Measurements from ENCODE around the gene PIBF1. TPM values are rescaled to one million over a fixed set of nuclear protein-coding genes. Genes with fewer than 3 reads are reported as not detected.
"Not testable (repeated sequence)": the region's sequence is repeated elsewhere in the genome, so short reads cannot be mapped to it uniquely, and the experiment has no call there.

The PIBF1 gene
- total RNA-seq, 2 donors from 2014 or later: 23.0 to 27.2 TPM

DNA sequence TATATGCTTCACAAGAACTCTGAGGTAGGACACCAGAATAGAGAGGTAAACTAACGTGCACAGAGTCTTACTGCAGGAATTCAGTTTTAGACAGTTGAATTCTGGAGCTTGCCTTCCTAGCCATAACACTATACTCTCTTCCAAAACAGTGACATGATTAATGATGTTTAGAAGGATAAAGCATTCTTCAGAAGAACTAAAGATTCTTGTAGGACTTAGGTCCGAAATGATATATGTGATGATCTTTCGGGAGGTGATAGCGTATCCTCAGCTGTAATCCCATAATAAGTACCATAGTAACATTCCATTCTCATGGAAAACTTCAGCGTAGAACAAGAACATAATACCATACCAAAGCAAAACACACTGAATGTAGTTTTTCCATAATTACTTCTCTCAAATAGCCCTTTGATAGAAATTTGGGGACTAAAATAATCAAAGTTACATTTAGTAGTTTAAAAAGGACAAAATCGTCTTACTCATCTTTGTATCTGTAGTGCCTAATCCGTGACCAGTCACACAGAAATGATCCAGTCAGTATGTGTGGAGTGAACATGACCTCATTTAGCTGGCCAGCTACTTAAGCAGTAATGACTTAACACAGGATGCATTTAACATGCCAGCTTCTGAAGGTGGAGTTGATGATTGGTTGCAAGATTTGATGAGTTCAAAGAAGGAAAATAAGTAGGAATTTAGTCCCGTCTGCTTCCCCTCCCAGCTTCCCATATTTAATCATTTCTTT, 38.4 kb downstream of the PIBF1 start:
- DNase-seq (ENCODE audit: low spot score): no peak
- intact Hi-C loops (cut with DNase I): no loop called here

DNA sequence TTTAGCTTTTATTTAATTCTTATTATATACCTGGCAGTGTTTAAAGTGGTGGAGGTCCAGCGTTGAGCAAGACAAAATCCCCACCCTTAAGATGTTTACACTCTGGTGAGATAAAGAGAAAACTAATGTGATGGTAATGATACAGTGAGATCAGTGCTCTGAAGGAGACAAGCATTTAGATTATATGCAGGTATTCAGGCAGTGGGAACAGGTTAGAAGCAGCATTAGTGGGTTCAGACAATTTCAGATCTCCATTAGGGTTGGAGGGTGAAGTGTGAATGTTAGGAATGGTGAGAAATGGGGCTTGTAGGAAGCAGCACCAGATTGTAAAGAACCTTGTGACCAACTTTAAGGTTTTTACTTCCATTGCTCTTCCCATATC, 39.0 kb downstream of the PIBF1 start:
- no peak for DNase-seq (ENCODE audit: low spot score)
- intact Hi-C loops (cut with DNase I): no loop called here

DNA sequence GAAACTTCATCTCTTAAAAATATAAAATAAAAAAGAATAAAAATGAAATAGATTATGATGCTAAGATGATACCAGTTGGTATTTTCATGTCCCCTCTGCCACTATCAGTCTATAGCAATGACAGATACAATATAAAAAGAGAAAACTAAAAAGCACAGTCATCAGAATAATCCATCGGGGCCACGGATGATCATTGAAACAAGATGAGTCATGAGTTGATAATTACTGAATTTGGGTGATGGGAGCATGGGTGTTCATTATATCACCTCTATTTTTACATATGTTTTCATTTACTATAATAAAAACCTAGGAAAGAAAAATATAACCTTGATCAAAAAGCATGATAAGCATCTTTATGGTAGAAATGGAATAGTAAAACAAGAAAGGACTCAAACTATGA, 41.1 kb downstream of the PIBF1 start:
- intact Hi-C loops (cut with DNase I): no loop called here

GRCh38 chr13:72823724-72824123, 41.8 kb downstream of the PIBF1 start:
- no peak for DNase-seq (ENCODE audit: low spot score)
- intact Hi-C loops (cut with DNase I): no loop called here

More for the DNA sequence above, 41.1 kb downstream of the PIBF1 start:
- no peak for DNase-seq (ENCODE audit: low spot score)

DNA sequence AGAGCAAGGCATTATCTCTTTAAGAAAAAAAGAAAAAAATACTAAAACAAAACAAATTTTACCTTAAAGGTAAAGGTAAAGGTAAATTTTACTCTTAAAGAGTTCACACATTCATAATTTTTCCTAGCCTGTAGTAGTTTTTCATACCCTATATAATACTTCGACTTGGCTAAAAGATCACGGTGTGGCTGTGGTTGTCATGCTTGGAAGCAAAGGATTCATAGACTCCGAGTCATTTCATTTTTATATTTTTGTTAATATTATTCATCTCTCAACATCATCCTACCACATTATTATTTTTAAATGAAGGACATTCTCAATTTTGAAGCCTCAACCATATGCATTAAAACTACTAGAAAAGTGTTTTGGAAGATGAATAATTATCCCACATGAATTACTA, 52.7 kb downstream of the PIBF1 start:
- intact Hi-C loops (cut with DNase I): no loop called here

DNA sequence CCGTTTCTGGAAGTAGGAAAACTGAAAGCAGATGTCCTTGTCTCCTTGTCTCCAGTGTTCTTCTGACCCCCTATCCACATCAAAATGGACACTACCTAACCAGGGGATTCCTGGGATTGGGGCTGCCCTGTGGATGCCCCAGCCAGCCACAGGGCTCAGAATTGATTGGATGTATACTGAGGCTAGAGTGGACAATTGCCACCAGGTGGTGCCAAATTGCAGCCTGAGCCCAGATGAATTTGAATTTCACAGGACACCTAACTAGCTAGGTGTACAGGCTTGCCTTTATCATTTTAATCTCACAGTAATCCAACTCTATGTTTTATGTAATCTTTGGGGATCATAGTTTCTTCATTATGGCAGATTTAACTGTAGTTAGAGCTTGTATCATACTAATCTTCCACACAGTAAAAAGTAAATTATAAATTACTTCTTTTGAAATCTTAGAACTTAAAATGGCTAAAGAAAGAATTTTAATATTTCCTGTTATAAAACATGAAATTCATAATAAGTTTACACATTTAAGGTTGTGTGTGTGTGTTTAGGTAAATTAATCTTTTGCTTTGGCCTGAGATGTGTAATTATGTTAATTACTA, 58.0 kb downstream of the PIBF1 start:
- intact Hi-C loops (cut with DNase I): no loop called here
- no peak for DNase-seq (ENCODE audit: low spot score)

More for the DNA sequence above, 52.7 kb downstream of the PIBF1 start:
- no peak for DNase-seq (ENCODE audit: low spot score)

DNA sequence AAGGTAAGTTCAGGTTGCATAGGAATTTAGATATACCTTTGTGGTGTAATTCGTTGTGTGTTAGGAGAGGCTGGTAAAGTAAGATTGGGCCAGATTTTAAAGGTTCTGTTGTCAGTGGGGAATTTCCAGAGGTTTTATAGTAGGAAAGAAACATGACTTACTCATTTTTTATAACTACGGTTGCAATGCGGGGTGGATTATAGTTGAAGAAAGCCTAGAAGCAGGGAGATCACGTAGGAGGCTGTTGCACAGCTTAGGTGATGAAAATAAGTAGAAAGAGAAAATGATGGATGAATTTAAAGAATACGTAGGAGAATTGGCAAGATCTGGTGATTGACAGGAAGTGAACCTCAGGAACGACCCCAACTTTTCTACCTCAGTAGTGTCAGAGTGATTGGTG, 61.1 kb downstream of the PIBF1 start:
- no peak for DNase-seq (ENCODE audit: low spot score)
- intact Hi-C loops (cut with DNase I): no loop called here

- intact Hi-C loops (cut with DNase I); DNase-seq (ENCODE audit: low spot score): not testable (repeated sequence)
Observed at GRCh38 chr13:72845148-72845547, 63.2 kb downstream of the PIBF1 start.

- DNase-seq (ENCODE audit: low spot score): no peak
- intact Hi-C loops (cut with DNase I): no loop called here
Observed at GRCh38 chr13:72849571-72849970, 67.6 kb downstream of the PIBF1 start.

DNA sequence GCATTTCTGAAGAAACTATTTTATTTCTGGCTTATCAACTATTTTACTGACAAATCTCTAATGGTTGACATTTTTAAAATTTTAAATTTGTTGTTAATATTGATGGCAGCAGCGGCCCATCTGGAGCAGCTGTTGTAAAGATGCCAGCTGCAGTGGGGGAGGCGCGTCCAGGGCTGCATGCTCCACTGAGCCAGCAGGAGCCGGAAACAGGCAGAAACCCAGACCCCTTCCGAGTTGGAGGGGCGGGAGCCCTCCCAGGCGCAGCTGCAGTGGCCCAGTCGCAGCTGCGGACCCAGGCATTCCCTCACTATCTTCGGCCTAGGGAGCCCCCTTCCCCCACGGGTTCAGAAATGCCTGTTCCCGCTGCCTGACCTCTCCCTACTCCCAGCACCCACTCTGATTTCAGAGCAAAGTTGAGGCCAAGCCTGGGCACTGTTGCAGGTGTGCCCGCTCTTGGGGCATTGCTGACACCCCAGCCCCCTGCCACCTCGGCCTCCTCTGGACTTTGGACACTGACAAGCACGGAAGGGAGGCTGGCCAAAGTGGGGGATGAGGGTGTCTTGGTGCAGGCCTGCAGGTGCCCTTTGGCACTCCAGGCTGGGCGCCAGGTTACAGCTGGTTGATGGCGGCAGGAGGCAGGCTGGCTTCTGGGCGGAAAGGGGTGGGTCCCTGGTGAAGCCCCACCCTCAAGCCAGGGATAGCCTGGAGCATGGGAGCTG, 69.2 kb downstream of the PIBF1 start:
- no peak for DNase-seq (ENCODE audit: low spot score)
- intact Hi-C loops (cut with DNase I): no loop called here

- intact Hi-C loops (cut with DNase I): no loop called here
- DNase-seq (ENCODE audit: low spot score): no peak
Observed at GRCh38 chr13:72851678-72852014, 69.7 kb downstream of the PIBF1 start.

DNA sequence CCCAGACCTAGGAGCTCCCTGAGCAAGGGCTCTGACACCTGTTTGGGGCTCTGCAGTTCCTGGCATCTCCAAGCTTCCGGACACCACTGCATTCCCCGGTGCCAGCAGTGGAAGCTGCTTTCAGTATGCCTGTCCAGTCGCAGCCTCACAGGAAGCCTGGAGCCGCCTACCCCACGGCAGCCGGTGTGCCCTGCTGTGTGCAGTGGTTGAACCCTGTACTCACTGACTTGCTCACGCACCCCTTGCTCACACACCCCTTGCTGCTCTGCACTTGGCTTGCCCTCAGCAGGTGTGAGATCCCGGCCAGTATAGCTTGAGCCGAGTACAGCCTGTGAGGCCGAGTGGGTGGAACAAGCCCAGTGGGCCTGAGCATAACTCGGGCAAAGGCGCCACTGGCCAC, 70.3 kb downstream of the PIBF1 start:
- DNase-seq (ENCODE audit: low spot score): no peak
- intact Hi-C loops (cut with DNase I): no loop called here

GRCh38 chr13:72853000-72853399, 71.1 kb downstream of the PIBF1 start:
- no peak for DNase-seq (ENCODE audit: low spot score)
- intact Hi-C loops (cut with DNase I): no loop called here

DNA sequence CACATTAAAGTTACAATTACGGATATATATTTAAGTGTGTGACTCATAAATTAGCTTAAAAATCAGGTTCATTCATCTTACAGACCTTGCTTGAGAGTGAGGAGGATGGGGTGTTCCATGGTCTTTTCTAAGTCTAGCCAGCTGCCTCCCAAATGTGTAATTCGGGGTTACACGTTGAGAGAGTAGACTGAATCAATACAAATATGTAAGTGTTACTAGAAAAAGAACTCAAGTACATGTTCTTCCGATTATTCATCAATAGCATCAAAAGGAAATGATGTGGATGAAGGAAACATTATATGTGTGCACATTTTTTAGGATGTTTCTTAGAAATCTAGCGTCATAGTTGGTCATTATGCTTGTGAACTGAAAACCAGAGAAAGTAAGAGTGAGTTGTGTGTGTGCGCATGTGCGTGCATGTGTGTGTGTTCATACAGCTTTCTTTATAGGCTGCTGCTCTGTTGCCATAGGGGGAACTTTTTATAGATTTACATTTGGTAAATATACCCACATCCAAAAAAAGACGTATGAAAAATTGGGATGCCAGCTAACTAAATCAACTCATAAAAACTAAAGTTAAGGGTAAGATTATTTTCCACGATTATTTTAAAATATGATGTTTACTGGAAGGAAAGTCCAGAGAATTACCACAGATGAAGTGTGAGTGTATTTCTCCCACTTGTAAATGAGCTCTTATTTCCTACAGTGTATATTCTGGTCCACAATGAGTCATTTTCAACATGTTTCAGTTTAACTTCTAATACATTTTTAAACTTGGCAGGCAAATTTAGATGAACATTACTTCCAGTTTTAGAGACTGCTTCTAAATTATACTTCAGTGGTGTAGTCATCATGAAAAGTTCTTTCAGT, 82.4 kb downstream of the PIBF1 start:
- intact Hi-C loops (cut with DNase I): no loop called here
- DNase-seq (ENCODE audit: low spot score): no peak

GRCh38 chr13:72868229-72868628, 86.3 kb downstream of the PIBF1 start:
- no peak for DNase-seq (ENCODE audit: low spot score)
- intact Hi-C loops (cut with DNase I): no loop called here

DNA sequence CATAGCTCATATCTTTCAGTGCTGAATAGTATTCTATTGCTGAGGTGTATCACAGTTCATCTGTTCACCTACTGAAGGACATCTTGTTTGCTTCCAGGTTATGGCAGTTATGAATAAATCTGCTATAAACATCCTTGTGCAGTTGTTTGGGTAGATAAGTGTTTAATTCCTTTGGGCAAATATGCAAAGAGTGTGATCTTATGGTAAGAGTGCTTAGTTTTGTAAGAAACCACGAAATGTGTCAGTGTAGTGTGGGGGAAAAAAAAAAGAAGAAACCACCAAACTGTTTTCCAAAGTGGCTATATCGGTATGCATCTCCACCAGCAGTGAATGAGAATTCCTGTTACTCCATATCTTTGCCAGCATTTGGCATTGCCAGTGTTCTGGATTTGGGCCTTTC, 93.3 kb downstream of the PIBF1 start:
- no peak for DNase-seq (ENCODE audit: low spot score)
- intact Hi-C loops (cut with DNase I): no loop called here

- no peak for DNase-seq (ENCODE audit: low spot score)
- intact Hi-C loops (cut with DNase I): no loop called here
Observed at GRCh38 chr13:72884101-72884500, 102.2 kb downstream of the PIBF1 start.

GRCh38 chr13:72886272-72887067, 104.5 kb downstream of the PIBF1 start:
- no peak for DNase-seq (ENCODE audit: low spot score)
- intact Hi-C loops (cut with DNase I): no loop called here

GRCh38 chr13:72889495-72889894, 107.6 kb downstream of the PIBF1 start:
- DNase-seq (ENCODE audit: low spot score): no peak
- intact Hi-C loops (cut with DNase I): no loop called here
